HepG2 (cell line): ENCODE measurements around the gene TMEM87A. TPM values are rescaled to one million over a fixed set of nuclear protein-coding genes. Genes with fewer than 3 reads are reported as not detected.

Source experiments
- ATAC-seq: fragments of 200-7000 bp; cut with Tn5 transposase; 3 replicates; pipeline ENCODE4 v1.9.1; 2020; ENCODE audit warnings: mild to moderate bottlenecking, moderate library complexity
- BruUV-seq: library from RNA; stranded (reverse); fragments of 400-500 nt; replicated peaks from 2 replicates; lab custom pipeline; 2021; lab: Mats Ljungman, UMichigan
- CTCF ChIA-PET: fragments of 300-600 bp; formaldehyde crosslinking; extraction: SDS; loops from one replicate; lab custom pipeline; 2021; ENCODE audit warnings: low total read pairs, inconsistent platforms, low intra/inter-chr PET ratio; lab: Yijun Ruan, JAX
- POLR2A ChIA-PET: fragments of 350-600 bp; sonication (Branson Sonifier 250); formaldehyde crosslinking; loops from one replicate; lab custom pipeline; 2020; ENCODE audit warnings: antibody characterized with exemption, inconsistent platforms; lab: Yijun Ruan, JAX
- DNase-seq: peaks from one replicate; pipeline ENCODE4 v3.0.0-alpha.2; 2015; ENCODE audit warnings: low spot score
- FAIRE-seq: peaks from 3 replicates; lab custom pipeline; 2011; peaks lifted over from hg19 to GRCh38; lab: Jason Lieb, UNC
- H2AFZ ChIP-seq: one replicate; pipeline ENCODE4 v1.6.1; 2011; ENCODE audit warnings: low read length, inconsistent platforms
- H3K27ac ChIP-seq: fragments of 300-600 bp; 3 replicates; pipeline ENCODE4 v1.8.0; 2011; ENCODE audit warnings: mixed run types, mild to moderate bottlenecking, mixed read lengths, low read length, inconsistent platforms; ENCODE audit not compliant: insufficient read depth; ENCODE audit errors: extremely low read length
- H3K27me3 ChIP-seq, 2 experiments: fragments of 200-600 bp in 1 of 2; 2 replicates in 1 of 2; 3 replicates in 1 of 2; pipeline versions ENCODE4 v1.6.0 to v1.8.0; 2011; ENCODE audit warnings: low read length in 2 of 2, mild to moderate bottlenecking in 2 of 2, moderate library complexity in 2 of 2, inconsistent platforms in 1 of 2; ENCODE audit not compliant: insufficient read depth in 2 of 2, control insufficient read depth in 1 of 2
- H3K36me3 ChIP-seq, 2 experiments: fragments of 200-600 bp in 1 of 2; replicated peaks in 1 of 2; 2 replicates in 1 of 2; 3 replicates in 1 of 2; pipeline versions ENCODE4 v1.5.1 to v1.8.0; 2011; ENCODE audit warnings: low read length in 2 of 2, inconsistent platforms in 1 of 2; ENCODE audit not compliant: insufficient read depth in 2 of 2, control insufficient read depth in 1 of 2
- H3K4me1 ChIP-seq: 2 replicates; pipeline ENCODE4 v1.5.1; 2012; ENCODE audit warnings: low read length, inconsistent platforms; ENCODE audit not compliant: insufficient read depth
- H3K4me2 ChIP-seq: 2 replicates; pipeline ENCODE4 v1.6.0; 2011; ENCODE audit warnings: low read depth, low read length, inconsistent platforms
- H3K4me3 ChIP-seq, 3 experiments: fragments of 200-600 bp in 1 of 3; sonication (generic), shearing (Covaris generic) in 1 of 3; replicated peaks in 1 of 3; 2 replicates each; pipeline ENCODE4 v1.5.1; 2011 to 2016; ENCODE audit warnings: low read length in 3 of 3, inconsistent platforms in 2 of 3, low read depth in 2 of 3, mild to moderate bottlenecking in 2 of 3, control low read depth in 1 of 3, mixed read lengths in 1 of 3; ENCODE audit not compliant: insufficient read depth in 1 of 3
- H3K79me2 ChIP-seq: one replicate; pipeline ENCODE4 v1.6.1; 2011; ENCODE audit warnings: low read length, inconsistent platforms; ENCODE audit not compliant: insufficient read depth
- H3K9ac ChIP-seq: 2 replicates; pipeline ENCODE4 v1.6.0; 2011; ENCODE audit warnings: mild to moderate bottlenecking, low read depth, low read length, inconsistent platforms; ENCODE audit not compliant: insufficient read depth
- H3K9me3 ChIP-seq: 2 replicates; pipeline ENCODE4 v1.5.1; 2012; ENCODE audit warnings: mild to moderate bottlenecking, low read length
- H4K20me1 ChIP-seq: 2 replicates; pipeline ENCODE4 v1.6.0; 2011; ENCODE audit warnings: inconsistent platforms, mild to moderate bottlenecking, low read length, moderate library complexity; ENCODE audit not compliant: insufficient read depth
- ARHGAP35 ChIP-seq: sonication (generic); formaldehyde crosslinking; IDR thresholded peaks from 2 replicates; pipeline ENCODE4 v1.9.0; 2022; ENCODE audit warnings: mild to moderate bottlenecking, inconsistent platforms, moderate library complexity, missing genetic modification reagents, borderline replicate concordance
- FOXA3 ChIP-seq: IDR thresholded peaks from 2 replicates; pipeline ENCODE4 v1.6.1; 2016; ENCODE audit warnings: missing genetic modification reagents, missing compliant biosample characterization
- FOXM1 ChIP-seq: sonication (generic); formaldehyde crosslinking; IDR thresholded peaks from 2 replicates; pipeline ENCODE4 v1.5.0; 2020; ENCODE audit warnings: missing genetic modification reagents
- KMT2B ChIP-seq: IDR thresholded peaks from 2 replicates; pipeline ENCODE4 v1.6.1; 2016; ENCODE audit warnings: missing genetic modification reagents, missing compliant biosample characterization
- MIXL1 ChIP-seq: IDR thresholded peaks from 2 replicates; pipeline ENCODE4 v1.6.1; 2016
- PRPF4 ChIP-seq: fragments of 200-400 bp; formaldehyde crosslinking; IDR thresholded peaks from 2 replicates; pipeline ENCODE4 v1.6.1; 2016; ENCODE audit warnings: low read length, low read depth; ENCODE audit not compliant: poor library complexity, severe bottlenecking
- TOE1 ChIP-seq: sonication (generic); formaldehyde crosslinking; IDR thresholded peaks from 2 replicates; pipeline ENCODE4 v1.4.0; 2020; ENCODE audit warnings: mild to moderate bottlenecking, missing genetic modification reagents
- WGBS: methylation state at CpG from one replicate; pipeline ENCODE4 v1.1.6; 2017; ENCODE audit warnings: low lambda C conversion rate; 5-methylcytosine and 5-hydroxymethylcytosine counted together
- in situ Hi-C: cut with HindIII; loops from 2 replicates; pipeline ENCODE4 v1.10.0; 2017; ENCODE audit warnings: low pct_unique_long_range_greater_than_20kb; ENCODE audit not compliant: extremely low pct_ligation_motif_present
- intact Hi-C: fragments of 100-400 bp; cut with micrococcal nuclease; formaldehyde crosslinking; loops from one replicate; pipeline ENCODE4 v1.10.0; 2022; ENCODE audit not compliant: unreplicated experiment
- polyA plus RNA-seq, 8 experiments: library from polyadenylated mRNA; depleted of rRNA in 3 of 8; stranded (reverse) in 7 of 8; unstranded in 1 of 8; fragments of >200 nt; fragmentation: Illumina TruSeq in 4 of 8; extraction: Trizol in 4 of 8; gene quantifications; 2 replicates each; pipeline versions ENCODE4 v1.2.1 to v1.2.3, GENCODE V29; 2011 to 2016; ENCODE audit warnings: low read depth in 4 of 8, missing spikeins in 1 of 8, mixed read lengths in 1 of 8; ENCODE audit not compliant: insufficient read depth in 1 of 8
- total RNA-seq, 5 experiments: library from RNA; depleted of rRNA; stranded (reverse); fragments of >200 nt; fragmentation: Illumina TruSeq; extraction: Trizol; gene quantifications; 2 replicates each; pipeline ENCODE4 v1.2.3, GENCODE V29; 2016; ENCODE audit warnings: low read depth in 1 of 5
- TF ChIP-seq, protein P1 (sequence below): sonication (generic); formaldehyde crosslinking; IDR thresholded peaks from 2 replicates; pipeline ENCODE4 v1.8.1; 2023; ENCODE audit warnings: mild to moderate bottlenecking, moderate library complexity, missing genetic modification reagents
- TF ChIP-seq, protein P2 (sequence below): sonication (generic); formaldehyde crosslinking; IDR thresholded peaks from 2 replicates; pipeline ENCODE4 v1.4.0; 2020; ENCODE audit warnings: missing genetic modification reagents
- TF ChIP-seq, protein P3 (sequence below): sonication (generic); formaldehyde crosslinking; IDR thresholded peaks from 2 replicates; pipeline ENCODE4 v1.4.0; 2020; ENCODE audit warnings: missing genetic modification reagents
- TF ChIP-seq, protein P4 (sequence below): sonication (generic); formaldehyde crosslinking; IDR thresholded peaks from 2 replicates; pipeline ENCODE4 v1.9.0; 2021; ENCODE audit warnings: missing genetic modification reagents, borderline replicate concordance
- TF ChIP-seq, protein P5 (sequence below): sonication (generic); formaldehyde crosslinking; IDR thresholded peaks from 2 replicates; pipeline ENCODE4 v1.5.0; 2020; ENCODE audit warnings: missing genetic modification reagents

Gene TMEM87A
- total and polyA plus RNA-seq, 2 of the 13 experiments (the other 11 are each of a cell fraction or from before 2014, with no cell fraction given): 20.2 to 42.8 TPM

DNA sequence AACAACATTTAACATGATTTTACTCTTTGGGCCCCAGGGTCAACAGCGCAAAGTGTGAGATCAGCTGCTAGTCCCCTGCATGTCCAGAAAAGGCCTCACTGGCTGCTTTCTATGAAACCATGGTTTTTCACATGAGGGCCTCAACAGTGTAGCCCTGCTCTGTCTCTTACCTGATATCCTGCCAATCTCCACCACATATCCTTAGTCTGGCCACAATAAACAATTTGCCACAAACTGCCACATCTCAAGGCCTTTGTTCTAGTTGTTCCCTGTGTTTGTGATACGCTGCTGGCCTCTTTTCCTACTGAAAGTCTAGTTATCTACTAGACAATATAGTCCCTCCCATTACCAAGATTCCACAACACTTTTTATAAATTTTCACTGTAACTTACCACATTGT lies 82.9 kb downstream of the TMEM87A start:
- WGBS: 92% methylated on average over 2 of the region's 2 CpGs
- intact Hi-C loops: no loop called here
- Histone ChIP-seq H3K4me2 (no peak overlapping the region), H3K4me3 (no peak overlapping the region), H3K27ac (no peak overlapping the region), H3K9me3 (no peaks in the 10 kb centered on the region), H2AFZ (no peak overlapping the region), H3K4me1 (peaks cover 37% of the 10 kb centered on the region), H3K9ac (no peak overlapping the region), H3K27me3 (no peaks in the 10 kb centered on the region; a peak in 1 of 5 replicates), H3K79me2 (no peaks in the 10 kb centered on the region), H4K20me1 (no peaks in the 10 kb centered on the region), H3K36me3 (peaks cover 6 to 39% of the 10 kb centered on the region in 2 experiments)
- FAIRE-seq: no peak
- POLR2A ChIA-PET: no interaction called here
- DNase-seq: no peak
- CTCF ChIA-PET: no interaction called here
- in situ Hi-C loops: no loop called here
- ATAC-seq: no peak
- TSS peak; percentile 12 for BruUV-seq
- TF ChIP-seq, protein P1, sequence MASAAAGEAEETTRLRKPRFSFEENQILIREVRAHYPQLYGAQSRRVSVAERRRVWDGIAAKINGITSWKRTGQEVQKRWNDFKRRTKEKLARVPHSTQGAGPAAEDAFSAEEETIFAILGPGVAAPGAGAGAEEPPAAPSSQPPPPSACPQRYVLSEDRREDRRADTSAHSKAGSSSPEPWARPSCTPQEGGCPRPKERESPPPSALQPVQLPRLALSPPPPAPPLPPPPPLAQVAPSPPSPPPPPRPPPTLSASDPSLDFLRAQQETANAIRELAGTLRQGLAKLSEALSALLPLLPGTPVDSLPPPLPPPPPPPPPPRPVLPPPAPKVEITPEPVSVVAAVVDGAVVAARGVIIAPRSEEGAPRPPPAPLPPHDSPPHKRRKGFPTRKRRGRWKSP: no peak
- TF ChIP-seq ARHGAP35 (CRISPR knock-in tag) (no peak), PRPF4 (no peak), TOE1 (CRISPR knock-in tag) (no peak), FOXM1 (no peak), KMT2B (no peak), MIXL1 (CRISPR knock-in tag) (no peak), FOXA3 (CRISPR knock-in tag) (no peak)
- TF ChIP-seq, protein P2, sequence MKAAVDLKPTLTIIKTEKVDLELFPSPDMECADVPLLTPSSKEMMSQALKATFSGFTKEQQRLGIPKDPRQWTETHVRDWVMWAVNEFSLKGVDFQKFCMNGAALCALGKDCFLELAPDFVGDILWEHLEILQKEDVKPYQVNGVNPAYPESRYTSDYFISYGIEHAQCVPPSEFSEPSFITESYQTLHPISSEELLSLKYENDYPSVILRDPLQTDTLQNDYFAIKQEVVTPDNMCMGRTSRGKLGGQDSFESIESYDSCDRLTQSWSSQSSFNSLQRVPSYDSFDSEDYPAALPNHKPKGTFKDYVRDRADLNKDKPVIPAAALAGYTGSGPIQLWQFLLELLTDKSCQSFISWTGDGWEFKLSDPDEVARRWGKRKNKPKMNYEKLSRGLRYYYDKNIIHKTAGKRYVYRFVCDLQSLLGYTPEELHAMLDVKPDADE (CRISPR knock-in tag): no peak
- TF ChIP-seq, protein P3, sequence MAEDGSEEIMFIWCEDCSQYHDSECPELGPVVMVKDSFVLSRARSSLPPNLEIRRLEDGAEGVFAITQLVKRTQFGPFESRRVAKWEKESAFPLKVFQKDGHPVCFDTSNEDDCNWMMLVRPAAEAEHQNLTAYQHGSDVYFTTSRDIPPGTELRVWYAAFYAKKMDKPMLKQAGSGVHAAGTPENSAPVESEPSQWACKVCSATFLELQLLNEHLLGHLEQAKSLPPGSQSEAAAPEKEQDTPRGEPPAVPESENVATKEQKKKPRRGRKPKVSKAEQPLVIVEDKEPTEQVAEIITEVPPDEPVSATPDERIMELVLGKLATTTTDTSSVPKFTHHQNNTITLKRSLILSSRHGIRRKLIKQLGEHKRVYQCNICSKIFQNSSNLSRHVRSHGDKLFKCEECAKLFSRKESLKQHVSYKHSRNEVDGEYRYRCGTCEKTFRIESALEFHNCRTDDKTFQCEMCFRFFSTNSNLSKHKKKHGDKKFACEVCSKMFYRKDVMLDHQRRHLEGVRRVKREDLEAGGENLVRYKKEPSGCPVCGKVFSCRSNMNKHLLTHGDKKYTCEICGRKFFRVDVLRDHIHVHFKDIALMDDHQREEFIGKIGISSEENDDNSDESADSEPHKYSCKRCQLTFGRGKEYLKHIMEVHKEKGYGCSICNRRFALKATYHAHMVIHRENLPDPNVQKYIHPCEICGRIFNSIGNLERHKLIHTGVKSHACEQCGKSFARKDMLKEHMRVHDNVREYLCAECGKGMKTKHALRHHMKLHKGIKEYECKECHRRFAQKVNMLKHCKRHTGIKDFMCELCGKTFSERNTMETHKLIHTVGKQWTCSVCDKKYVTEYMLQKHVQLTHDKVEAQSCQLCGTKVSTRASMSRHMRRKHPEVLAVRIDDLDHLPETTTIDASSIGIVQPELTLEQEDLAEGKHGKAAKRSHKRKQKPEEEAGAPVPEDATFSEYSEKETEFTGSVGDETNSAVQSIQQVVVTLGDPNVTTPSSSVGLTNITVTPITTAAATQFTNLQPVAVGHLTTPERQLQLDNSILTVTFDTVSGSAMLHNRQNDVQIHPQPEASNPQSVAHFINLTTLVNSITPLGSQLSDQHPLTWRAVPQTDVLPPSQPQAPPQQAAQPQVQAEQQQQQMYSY (CRISPR knock-in tag): no peak
- TF ChIP-seq, protein P4, sequence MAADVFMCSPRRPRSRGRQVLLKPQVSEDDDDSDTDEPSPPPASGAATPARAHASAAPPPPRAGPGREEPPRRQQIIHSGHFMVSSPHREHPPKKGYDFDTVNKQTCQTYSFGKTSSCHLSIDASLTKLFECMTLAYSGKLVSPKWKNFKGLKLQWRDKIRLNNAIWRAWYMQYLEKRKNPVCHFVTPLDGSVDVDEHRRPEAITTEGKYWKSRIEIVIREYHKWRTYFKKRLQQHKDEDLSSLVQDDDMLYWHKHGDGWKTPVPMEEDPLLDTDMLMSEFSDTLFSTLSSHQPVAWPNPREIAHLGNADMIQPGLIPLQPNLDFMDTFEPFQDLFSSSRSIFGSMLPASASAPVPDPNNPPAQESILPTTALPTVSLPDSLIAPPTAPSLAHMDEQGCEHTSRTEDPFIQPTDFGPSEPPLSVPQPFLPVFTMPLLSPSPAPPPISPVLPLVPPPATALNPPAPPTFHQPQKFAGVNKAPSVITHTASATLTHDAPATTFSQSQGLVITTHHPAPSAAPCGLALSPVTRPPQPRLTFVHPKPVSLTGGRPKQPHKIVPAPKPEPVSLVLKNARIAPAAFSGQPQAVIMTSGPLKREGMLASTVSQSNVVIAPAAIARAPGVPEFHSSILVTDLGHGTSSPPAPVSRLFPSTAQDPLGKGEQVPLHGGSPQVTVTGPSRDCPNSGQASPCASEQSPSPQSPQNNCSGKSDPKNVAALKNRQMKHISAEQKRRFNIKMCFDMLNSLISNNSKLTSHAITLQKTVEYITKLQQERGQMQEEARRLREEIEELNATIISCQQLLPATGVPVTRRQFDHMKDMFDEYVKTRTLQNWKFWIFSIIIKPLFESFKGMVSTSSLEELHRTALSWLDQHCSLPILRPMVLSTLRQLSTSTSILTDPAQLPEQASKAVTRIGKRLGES (CRISPR knock-in tag): no peak
- TF ChIP-seq, protein P5, sequence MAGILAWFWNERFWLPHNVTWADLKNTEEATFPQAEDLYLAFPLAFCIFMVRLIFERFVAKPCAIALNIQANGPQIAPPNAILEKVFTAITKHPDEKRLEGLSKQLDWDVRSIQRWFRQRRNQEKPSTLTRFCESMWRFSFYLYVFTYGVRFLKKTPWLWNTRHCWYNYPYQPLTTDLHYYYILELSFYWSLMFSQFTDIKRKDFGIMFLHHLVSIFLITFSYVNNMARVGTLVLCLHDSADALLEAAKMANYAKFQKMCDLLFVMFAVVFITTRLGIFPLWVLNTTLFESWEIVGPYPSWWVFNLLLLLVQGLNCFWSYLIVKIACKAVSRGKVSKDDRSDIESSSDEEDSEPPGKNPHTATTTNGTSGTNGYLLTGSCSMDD: no peak
